ENCODE measurements around the gene ABCF2. TPM values are rescaled to one million over a fixed set of nuclear protein-coding genes. Genes with fewer than 3 reads are reported as not detected.

ABCF2 gene
- total and polyA plus RNA-seq, 2 of the 13 experiments (the other 11 are each of a cell fraction or from before 2014, with no cell fraction given): 16.3 to 42.5 TPM

- no peaks in the 10 kb centered on the region for H3K9me3 ChIP-seq (ENCODE audit: low read length)
- CTCF ChIA-PET (ENCODE audit: low intra/inter-chr PET ratio, low total read pairs): no interaction called here
- intact Hi-C loops (cut with micrococcal nuclease; ENCODE audit: unreplicated experiment): no loop called here
Observed at GRCh38 chr7:151197932-151198331, 29.1 kb downstream of the ABCF2 start.

GRCh38 chr7:151195616-151196450, 31.2 kb downstream of the ABCF2 start:
- ATAC-seq (no peak), FAIRE-seq (no peak), DNase-seq (ENCODE audit: low spot score) (no peak)
- H3K27ac ChIP-seq (ENCODE audit: extremely low read length, insufficient read depth, low read length): no peak overlapping the region
- no peaks in the 10 kb centered on the region for H3K4me1 ChIP-seq (ENCODE audit: insufficient read depth, low read length)
- 4% methylated on average over 16 of the region's 19 CpGs for WGBS (ENCODE audit: low lambda C conversion rate)
- ChIA-PET CTCF (ENCODE audit: low intra/inter-chr PET ratio, low total read pairs) (no interaction called here), POLR2A (no interaction called here)
- no peak overlapping the region for H3K4me2 ChIP-seq (ENCODE audit: low read depth, low read length)
- peaks cover 16 to 92% of the 10 kb centered on the region in 2 experiments; a peak in 4 of 5 replicates for H3K27me3 ChIP-seq (ENCODE audit: control insufficient read depth in 1 of 2, insufficient read depth in 2 of 2, low read length in 2 of 2)
- in situ Hi-C loops (cut with HindIII; ENCODE audit: extremely low pct_ligation_motif_present, low pct_unique_long_range_greater_than_20kb) (loop anchor here (10.0 kb wide), 1 partner anchor 109 kb away; no protein-coding TSS in a partner anchor), intact Hi-C loops (cut with micrococcal nuclease; ENCODE audit: unreplicated experiment) (no loop called here)
- H3K79me2 ChIP-seq (ENCODE audit: insufficient read depth, low read length): no peaks in the 10 kb centered on the region
- TF ChIP-seq CTCF (CRISPR knock-in tag; IDR thresholded peaks at IDR 0.05) (peak; percentile 23; the same call in 1 of the 2 replicates), MXD3 (CRISPR knock-in tag; IDR thresholded peaks at IDR 0.05) (no peak), ZEB1 (IDR thresholded peaks at IDR 0.05; ENCODE audit: insufficient replicate concordance, low read depth) (no peak)
- H2AFZ ChIP-seq (ENCODE audit: low read length): no peak overlapping the region
- no TSS peak for BruUV-seq (replicated peaks)
- H3K4me3 ChIP-seq (replicated peaks in 1 of 3; ENCODE audit: insufficient read depth in 1 of 3, low read depth in 2 of 3, low read length in 3 of 3): no peak overlapping the region
- no peak overlapping the region for H3K9ac ChIP-seq (ENCODE audit: insufficient read depth, low read depth, low read length)
- no peaks in the 10 kb centered on the region for H3K9me3 ChIP-seq (ENCODE audit: low read length)
- no peaks in the 10 kb centered on the region for H3K36me3 ChIP-seq (replicated peaks in 1 of 2; ENCODE audit: control insufficient read depth in 1 of 2, insufficient read depth in 2 of 2, low read length in 2 of 2)
- no peaks in the 10 kb centered on the region for H4K20me1 ChIP-seq (ENCODE audit: insufficient read depth, low read length)

More at GRCh38 chr7:151197932-151198331, 29.1 kb downstream of the ABCF2 start:
- no peak overlapping the region for H3K27ac ChIP-seq (ENCODE audit: extremely low read length, insufficient read depth, low read length)
- ATAC-seq: no peak
- H3K4me2 ChIP-seq (ENCODE audit: low read depth, low read length): no peak overlapping the region
- H3K9ac ChIP-seq (ENCODE audit: insufficient read depth, low read depth, low read length): no peak overlapping the region
- no peak for FAIRE-seq
- H3K4me3 ChIP-seq (replicated peaks in 1 of 3; ENCODE audit: insufficient read depth in 1 of 3, low read depth in 2 of 3, low read length in 3 of 3): no peak overlapping the region
- no peaks in the 10 kb centered on the region for H3K4me1 ChIP-seq (ENCODE audit: insufficient read depth, low read length)
- POLR2A ChIA-PET: no interaction called here
- no peaks in the 10 kb centered on the region for H4K20me1 ChIP-seq (ENCODE audit: insufficient read depth, low read length)
- in situ Hi-C loops (cut with HindIII; ENCODE audit: extremely low pct_ligation_motif_present, low pct_unique_long_range_greater_than_20kb): loop anchor here (10.0 kb wide), 1 partner anchor 107 kb away; no protein-coding TSS in a partner anchor
- H3K36me3 ChIP-seq (replicated peaks in 1 of 2; ENCODE audit: control insufficient read depth in 1 of 2, insufficient read depth in 2 of 2, low read length in 2 of 2): no peaks in the 10 kb centered on the region
- TF ChIP-seq SMAD1 (CRISPR knock-in tag; IDR thresholded peaks at IDR 0.05; ENCODE audit: borderline replicate concordance, low read depth) (no peak), ZNF260 (CRISPR knock-in tag; IDR thresholded peaks at IDR 0.05; ENCODE audit: borderline replicate concordance, low read depth) (no peak)
- peaks cover 16 to 91% of the 10 kb centered on the region in 2 experiments for H3K27me3 ChIP-seq (ENCODE audit: control insufficient read depth in 1 of 2, insufficient read depth in 2 of 2, low read length in 2 of 2)
- no peaks in the 10 kb centered on the region for H3K79me2 ChIP-seq (ENCODE audit: insufficient read depth, low read length)
- no peak for DNase-seq (ENCODE audit: low spot score)
- BruUV-seq (replicated peaks): no TSS peak
- no peak overlapping the region for H2AFZ ChIP-seq (ENCODE audit: low read length)
